HCT116 (cell line): ENCODE data around the gene CTNNA2. TPM values are rescaled to one million over a fixed set of nuclear protein-coding genes. Genes with fewer than 3 reads are reported as not detected.

Experiments
- ATAC-seq: fragments of 200-7000 bp; cut with Tn5 transposase; 2 replicates; pipeline ENCODE4 v1.9.1; 2020; ENCODE audit warnings: mild to moderate bottlenecking, moderate library complexity
- BruUV-seq: library from RNA; stranded (reverse); fragments of 400-500 nt; replicated peaks from 2 replicates; lab custom pipeline; 2021; lab: Mats Ljungman, UMichigan
- CTCF ChIA-PET: fragments of 300-600 bp; sonication (Branson Sonifier 250); formaldehyde crosslinking; loops from one replicate; lab custom pipeline; 2021; ENCODE audit warnings: antibody characterized with exemption; lab: Charles Lee
- POLR2A ChIA-PET: fragments of 300-600, 350-600 bp; sonication (Branson Sonifier 250); formaldehyde crosslinking; loops from one replicate; lab custom pipeline; 2021; ENCODE audit warnings: antibody characterized with exemption; lab: Charles Lee
- RAD21 ChIA-PET, 2 experiments: fragments of 300-600 bp; sonication (Branson Sonifier 250); formaldehyde crosslinking; loops; one replicate each; lab custom pipeline; 2023; ENCODE audit warnings: low total read pairs in 2 of 2; ENCODE audit not compliant: uncharacterized antibody in 2 of 2, unreplicated experiment in 2 of 2, low non-redundant PET in 1 of 2; lab: Charles Lee
- DNase-seq: peaks from one replicate; pipeline ENCODE4 v3.0.0-alpha.2; 2010; ENCODE audit warnings: low read depth, low spot score
- H2AFZ ChIP-seq: fragments of 200-600 bp; shearing (Covaris generic), sonication (generic); 2 replicates; pipeline ENCODE4 v1.6.1; 2017; ENCODE audit warnings: low read depth, mixed run types, mixed read lengths, antibody characterized with exemption, low read length; ENCODE audit not compliant: poor library complexity, severe bottlenecking
- H3K27ac ChIP-seq: 2 replicates; pipeline ENCODE4 v1.5.1; 2012; ENCODE audit warnings: low read depth, low read length
- H3K27me3 ChIP-seq: fragments of 200-600 bp; sonication (generic); 2 replicates; pipeline ENCODE4 v1.6.1; 2016; ENCODE audit warnings: mixed run types, low read length, mixed read lengths; ENCODE audit not compliant: insufficient read depth
- H3K36me3 ChIP-seq, 2 experiments: fragments of 200-500 bp in 1 of 2; fragments of 200-600 bp in 1 of 2; sonication (Bioruptor generic) in 1 of 2; sonication (generic) in 1 of 2; 2 replicates each; pipeline versions ENCODE4 v1.5.1 to v1.6.1; 2014 to 2016; ENCODE audit warnings: low read length in 2 of 2, inconsistent platforms in 1 of 2, mixed read lengths in 1 of 2, mixed run types in 1 of 2; ENCODE audit not compliant: insufficient read depth in 2 of 2, control insufficient read depth in 1 of 2
- H3K4me1 ChIP-seq, 2 experiments: fragments of 200-600 bp in 1 of 2; sonication (generic) in 1 of 2; 2 replicates each; pipeline versions ENCODE4 v1.5.1 to v1.6.1; 2012 to 2017; ENCODE audit warnings: low read length in 2 of 2, inconsistent platforms in 1 of 2, mild to moderate bottlenecking in 1 of 2, mixed read lengths in 1 of 2, mixed run types in 1 of 2, moderate library complexity in 1 of 2; ENCODE audit not compliant: insufficient read depth in 2 of 2, control insufficient read depth in 1 of 2
- H3K4me2 ChIP-seq: fragments of 200-600 bp; sonication (generic); 2 replicates; pipeline ENCODE4 v1.6.1; 2017; ENCODE audit warnings: mixed run types, low read length, mixed read lengths
- H3K4me3 ChIP-seq, 2 experiments: fragments of 200-600 bp in 1 of 2; sonication (generic) in 1 of 2; replicated peaks in 1 of 2; 2 replicates each; pipeline ENCODE4 v1.5.1; 2011 to 2016; ENCODE audit warnings: low read length in 2 of 2, control low read depth in 1 of 2, low read depth in 1 of 2, mild to moderate bottlenecking in 1 of 2, mixed read lengths in 1 of 2, mixed run types in 1 of 2
- H3K79me2 ChIP-seq: fragments of 200-600 bp; sonication (generic); 2 replicates; pipeline ENCODE4 v1.6.1; 2017; ENCODE audit warnings: mild to moderate bottlenecking, mixed run types, low read length, moderate library complexity, mixed read lengths; ENCODE audit not compliant: insufficient read depth
- H3K9ac ChIP-seq: fragments of 200-600 bp; sonication (generic); 2 replicates; pipeline ENCODE4 v1.6.1; 2016; ENCODE audit warnings: low read length, mixed read lengths
- H3K9me2 ChIP-seq: fragments of 200-600 bp; sonication (generic), shearing (Covaris generic); 2 replicates; pipeline ENCODE4 v1.6.1; 2017; ENCODE audit warnings: mixed run types, mild to moderate bottlenecking, moderate library complexity; ENCODE audit not compliant: insufficient read depth
- H3K9me3 ChIP-seq, 2 experiments: fragments of 200-500 bp in 1 of 2; fragments of 200-600 bp in 1 of 2; sonication (Bioruptor generic) in 1 of 2; sonication (generic) in 1 of 2; 2 replicates each; pipeline ENCODE4 v1.6.1; 2014 to 2017; ENCODE audit warnings: low read length in 2 of 2, mixed read lengths in 2 of 2, inconsistent platforms in 1 of 2, low read depth in 1 of 2, mild to moderate bottlenecking in 1 of 2, mixed run types in 1 of 2, moderate library complexity in 1 of 2; ENCODE audit not compliant: control insufficient read depth in 1 of 2, insufficient read depth in 1 of 2
- H4K20me1 ChIP-seq: fragments of 200-600 bp; sonication (generic), shearing (Covaris generic); 2 replicates; pipeline ENCODE4 v1.6.1; 2017; ENCODE audit warnings: mixed run types, mild to moderate bottlenecking, moderate library complexity; ENCODE audit not compliant: insufficient read depth
- CEBPB ChIP-seq: IDR thresholded peaks from 2 replicates; pipeline ENCODE4 v1.6.1; 2012; ENCODE audit warnings: low read depth
- ELF1 ChIP-seq: IDR thresholded peaks from 2 replicates; pipeline ENCODE4 v1.6.1; 2012; ENCODE audit warnings: low read depth, borderline replicate concordance
- EZH2 ChIP-seq: fragments of 200-600 bp; sonication (generic); IDR thresholded peaks from 2 replicates; pipeline ENCODE4 v1.6.1; 2017; ENCODE audit warnings: antibody characterized with exemption, mixed run types
- FOSL1 ChIP-seq: IDR thresholded peaks from 2 replicates; pipeline ENCODE4 v1.6.1; 2012; ENCODE audit warnings: low read depth
- JUND ChIP-seq: IDR thresholded peaks from 2 replicates; pipeline ENCODE4 v1.6.1; 2012
- POLR2A ChIP-seq: IDR thresholded peaks from 2 replicates; pipeline ENCODE4 v1.7.0; 2011; ENCODE audit warnings: borderline replicate concordance; ENCODE audit not compliant: insufficient read depth, insufficient read length; ENCODE audit errors: extremely low read depth
- POLR2AphosphoS5 ChIP-seq: IDR thresholded peaks from 2 replicates; pipeline ENCODE4 v1.6.1; 2011; ENCODE audit warnings: mild to moderate bottlenecking, low read depth, low read length, moderate library complexity
- RAD21 ChIP-seq: IDR thresholded peaks from 2 replicates; pipeline ENCODE4 v1.6.1; 2012; ENCODE audit warnings: low read depth, mild to moderate bottlenecking
- REST ChIP-seq: IDR thresholded peaks from 2 replicates; pipeline ENCODE4 v1.6.1; 2012; ENCODE audit warnings: low read depth
- SIN3A ChIP-seq: IDR thresholded peaks from 2 replicates; pipeline ENCODE4 v1.6.1; 2012; ENCODE audit warnings: low read depth
- SP1 ChIP-seq: IDR thresholded peaks from 2 replicates; pipeline ENCODE4 v1.6.1; 2012; ENCODE audit warnings: low read depth
- SRF ChIP-seq: IDR thresholded peaks from 2 replicates; pipeline ENCODE4 v1.6.1; 2012; ENCODE audit warnings: low read depth
- TCF7L2 ChIP-seq: IDR thresholded peaks from 2 replicates; pipeline ENCODE4 v1.7.0; 2011; ENCODE audit warnings: borderline replicate concordance, inconsistent platforms; ENCODE audit not compliant: insufficient read depth, insufficient read length; ENCODE audit errors: extremely low read depth
- ZFX ChIP-seq: fragments of 450-650 bp; IDR thresholded peaks from 2 replicates; pipeline ENCODE4 v1.6.1; 2017
- ZNF274 ChIP-seq: fragments of 200-500 bp; sonication (Bioruptor generic); IDR thresholded peaks from 2 replicates; pipeline ENCODE4 v1.6.1; 2014; ENCODE audit warnings: mild to moderate bottlenecking, low read depth, low read length, inconsistent platforms
- intact Hi-C: fragments of 100-400 bp; cut with micrococcal nuclease; formaldehyde crosslinking; loops from 2 replicates; pipeline ENCODE4 v1.10.0; 2022
- total RNA-seq: library from RNA; stranded (reverse); gene quantifications from one replicate; pipeline ENCODE4 v1.2.1, GENCODE V29; 2021; ENCODE audit not compliant: unreplicated experiment
- TF ChIP-seq, protein P1 (sequence below): IDR thresholded peaks from 2 replicates; pipeline ENCODE4 v1.6.1; 2011; ENCODE audit warnings: mild to moderate bottlenecking, low read length, moderate library complexity; ENCODE audit not compliant: insufficient replicate concordance; ENCODE audit errors: extremely low read depth
- TF ChIP-seq, protein P2 (sequence below): IDR thresholded peaks from 2 replicates; pipeline ENCODE4 v1.6.1; 2012
- TF ChIP-seq, protein P3 (sequence below): IDR thresholded peaks from 2 replicates; pipeline ENCODE4 v1.6.1; 2012

CTNNA2 gene
- total RNA-seq, 1 experiment from 2014 or later, result not detected

- ChIA-PET CTCF (no interaction called here), POLR2A (no interaction called here), RAD21 (no interaction called here)
- Histone ChIP-seq H3K4me1 (no peaks in the 10 kb centered on the region), H3K4me3 (no peak overlapping the region), H3K9me2 (no peaks in the 10 kb centered on the region), H4K20me1 (no peaks in the 10 kb centered on the region), H3K36me3 (no peaks in the 10 kb centered on the region), H3K9ac (no peak overlapping the region)
- no peak for ATAC-seq
- intact Hi-C loops, result no loop called here
- TF ChIP-seq ELF1 (no peak), POLR2AphosphoS5 (no peak), CEBPB (no peak), SRF (no peak), ZNF274 (no peak), REST (no peak), JUND (no peak), SP1 (no peak), SIN3A (no peak), RAD21 (no peak), ZFX (no peak), EZH2 (no peak), FOSL1 (no peak), TCF7L2 (no peak), POLR2A (no peak)
- TF ChIP-seq, protein P1, sequence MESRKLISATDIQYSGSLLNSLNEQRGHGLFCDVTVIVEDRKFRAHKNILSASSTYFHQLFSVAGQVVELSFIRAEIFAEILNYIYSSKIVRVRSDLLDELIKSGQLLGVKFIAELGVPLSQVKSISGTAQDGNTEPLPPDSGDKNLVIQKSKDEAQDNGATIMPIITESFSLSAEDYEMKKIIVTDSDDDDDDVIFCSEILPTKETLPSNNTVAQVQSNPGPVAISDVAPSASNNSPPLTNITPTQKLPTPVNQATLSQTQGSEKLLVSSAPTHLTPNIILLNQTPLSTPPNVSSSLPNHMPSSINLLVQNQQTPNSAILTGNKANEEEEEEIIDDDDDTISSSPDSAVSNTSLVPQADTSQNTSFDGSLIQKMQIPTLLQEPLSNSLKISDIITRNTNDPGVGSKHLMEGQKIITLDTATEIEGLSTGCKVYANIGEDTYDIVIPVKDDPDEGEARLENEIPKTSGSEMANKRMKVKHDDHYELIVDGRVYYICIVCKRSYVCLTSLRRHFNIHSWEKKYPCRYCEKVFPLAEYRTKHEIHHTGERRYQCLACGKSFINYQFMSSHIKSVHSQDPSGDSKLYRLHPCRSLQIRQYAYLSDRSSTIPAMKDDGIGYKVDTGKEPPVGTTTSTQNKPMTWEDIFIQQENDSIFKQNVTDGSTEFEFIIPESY, result no peak
- TF ChIP-seq, protein P2, sequence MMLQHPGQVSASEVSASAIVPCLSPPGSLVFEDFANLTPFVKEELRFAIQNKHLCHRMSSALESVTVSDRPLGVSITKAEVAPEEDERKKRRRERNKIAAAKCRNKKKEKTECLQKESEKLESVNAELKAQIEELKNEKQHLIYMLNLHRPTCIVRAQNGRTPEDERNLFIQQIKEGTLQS, result no peak
- TF ChIP-seq, protein P3, sequence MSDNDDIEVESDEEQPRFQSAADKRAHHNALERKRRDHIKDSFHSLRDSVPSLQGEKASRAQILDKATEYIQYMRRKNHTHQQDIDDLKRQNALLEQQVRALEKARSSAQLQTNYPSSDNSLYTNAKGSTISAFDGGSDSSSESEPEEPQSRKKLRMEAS, result no peak
- TF ChIP-seq, all 23 proteins: peak for 0
- no peak overlapping the region for H2AFZ ChIP-seq
- H3K9me3 ChIP-seq, result peaks cover 11 to 33% of the 10 kb centered on the region in 2 experiments; a peak in 2 of 4 replicates
- H3K79me2 ChIP-seq, result no peaks in the 10 kb centered on the region
- no peaks in the 10 kb centered on the region for H3K27me3 ChIP-seq
- no TSS peak for BruUV-seq
- H3K27ac ChIP-seq, result no peak overlapping the region
- DNase-seq, result no peak
- H3K4me2 ChIP-seq, result no peak overlapping the region
Measured at GRCh38 chr2:79861059-79861374, 348.2 kb downstream of the CTNNA2 start.
